Amniotic epithelial cell (primary cell): ENCODE results near the gene INVS.
A peak's percentile ranks its signal among the peaks of the same experiment; 100 is the strongest.
"Not testable (repeated sequence)": the region's sequence is repeated elsewhere in the genome, so short reads cannot be mapped to it uniquely, and the experiment has no call there.

Experiments
- DNase-seq: peaks from one replicate; pipeline ENCODE4 v3.0.0-alpha.2; 2010; ENCODE audit warnings: low read depth

The INVS gene

GRCh38 chr9:100196828-100197227 lies 97.8 kb downstream of the INVS start:
- no peak for DNase-seq

- DNase-seq: no peak
These were observed 98.5 kb downstream of the INVS start for GRCh38 chr9:100197553-100197952.

GRCh38 chr9:100202806-100203205 lies 103.8 kb downstream of the INVS start:
- DNase-seq: no peak

GRCh38 chr9:100204796-100205195 lies 105.8 kb downstream of the INVS start:
- no peak for DNase-seq

DNA sequence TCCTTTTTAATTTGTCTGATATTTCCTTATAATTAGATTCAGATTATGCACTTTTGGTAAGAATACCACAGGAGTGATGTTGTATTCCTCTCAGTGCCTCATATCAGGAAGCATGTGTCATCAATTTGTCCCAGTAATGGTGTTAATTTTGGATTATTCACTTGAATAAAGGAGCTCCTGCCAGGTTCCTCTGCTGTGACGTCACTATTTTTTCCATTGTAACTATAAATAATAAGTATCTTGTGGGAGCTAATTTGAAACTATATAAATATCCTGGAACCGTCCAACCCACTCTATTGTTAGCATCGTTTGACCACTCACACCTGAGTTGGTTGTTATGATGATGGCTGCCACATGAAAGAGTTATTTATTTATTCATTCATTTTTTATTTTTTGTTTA lies 107.9 kb downstream of the INVS start:
- no peak for DNase-seq

DNA sequence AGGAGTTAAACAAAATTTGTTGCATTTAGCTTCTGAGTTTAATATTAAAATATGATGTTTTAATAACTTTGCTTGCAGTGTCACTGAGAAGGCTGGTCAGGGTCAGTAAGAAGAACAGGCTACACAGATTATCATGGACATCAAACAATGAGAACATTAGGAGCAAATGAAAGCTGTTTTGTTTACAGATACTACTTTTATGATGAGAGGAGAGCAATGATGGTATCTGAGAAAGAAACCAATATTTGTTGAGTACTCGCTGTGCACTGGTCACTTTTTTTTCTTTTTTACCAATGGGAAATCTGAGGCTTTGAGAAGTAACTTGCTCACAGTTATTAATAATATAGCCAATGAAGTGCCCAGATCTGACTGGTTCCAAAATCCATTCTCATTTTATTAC lies 109.6 kb downstream of the INVS start:
- DNase-seq: no peak

DNA sequence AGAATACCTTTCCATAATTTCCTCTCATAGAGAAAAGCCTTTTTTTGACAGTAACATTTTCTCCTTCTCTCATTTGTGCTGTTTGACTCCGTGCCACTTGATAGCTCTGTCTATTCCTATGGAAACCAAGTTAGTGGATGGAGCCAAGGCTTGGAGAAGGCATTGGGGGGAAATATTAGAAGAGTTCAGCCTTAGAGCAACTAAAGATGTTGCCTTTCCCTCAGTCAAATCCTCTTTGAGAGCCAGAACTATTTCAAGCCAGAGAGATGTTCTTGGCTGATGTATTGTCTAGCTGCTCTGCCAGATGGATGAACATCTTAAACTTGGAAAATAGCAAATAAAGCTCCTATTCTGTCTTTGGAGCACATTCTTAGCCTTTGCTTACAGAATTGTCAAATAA lies 112.4 kb downstream of the INVS start:
- no peak for DNase-seq

- DNase-seq: peak; percentile 87
These were observed 114.9 kb downstream of the INVS start for GRCh38 chr9:100213730-100214477.

GRCh38 chr9:100216178-100216787 lies 117.2 kb downstream of the INVS start:
- peak; percentile 61 for DNase-seq

DNA sequence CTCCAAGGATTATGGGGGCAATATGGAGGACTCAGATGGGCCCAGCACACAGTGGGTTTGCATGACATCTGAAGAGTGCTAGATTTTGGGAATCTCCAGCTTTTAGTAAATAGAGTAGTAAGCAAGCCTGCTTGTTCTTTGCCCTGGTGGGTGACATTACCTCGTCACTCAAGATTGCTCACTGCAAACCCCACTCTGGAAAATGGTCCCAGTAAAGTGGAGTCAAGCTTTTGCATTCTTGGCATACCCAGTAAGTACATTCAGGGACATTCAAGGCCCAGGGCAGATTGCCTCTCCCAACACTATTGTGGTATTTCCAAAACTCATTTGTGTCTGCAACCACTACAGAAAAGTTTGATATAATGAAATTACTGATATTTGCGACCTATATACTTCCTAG lies 118.5 kb downstream of the INVS start:
- no peak for DNase-seq

DNA sequence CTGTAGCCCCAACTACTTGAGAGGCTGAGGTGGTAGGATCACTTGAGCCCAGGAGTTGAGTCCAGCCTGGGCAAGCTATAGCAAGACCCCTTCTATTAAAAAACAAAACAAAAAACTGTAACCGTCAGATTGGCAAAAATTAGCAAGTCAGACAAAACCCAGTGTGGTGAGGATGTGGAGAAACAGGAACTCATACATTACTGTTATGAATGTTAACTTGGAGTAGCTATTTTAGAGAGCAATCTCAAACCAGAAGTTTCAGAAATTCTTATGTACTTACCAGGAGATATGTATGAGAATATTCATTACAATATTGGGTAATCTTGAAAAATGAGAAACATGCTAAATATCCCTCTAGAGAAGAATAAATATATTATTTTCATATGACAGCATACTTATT lies 120.3 kb downstream of the INVS start:
- DNase-seq: peak; percentile 21

DNA sequence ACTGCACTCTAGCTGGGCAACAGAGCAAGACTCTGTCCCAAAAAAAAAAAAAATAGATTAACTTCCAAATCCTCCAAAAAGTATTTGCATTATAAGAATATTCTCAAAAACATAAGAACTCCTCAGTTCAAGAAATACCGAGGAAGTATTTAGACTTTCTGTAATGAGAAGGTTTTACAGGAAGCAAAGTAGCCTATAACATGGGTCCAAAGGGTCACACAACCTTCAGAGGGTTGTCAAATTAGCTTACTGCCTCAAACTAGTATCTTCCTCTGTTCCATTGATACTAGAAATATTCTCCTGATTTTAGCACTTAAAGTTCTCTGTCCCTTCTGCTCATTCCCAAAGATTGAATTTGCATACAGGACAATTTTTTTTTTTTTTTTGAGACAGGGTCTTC lies 121.9 kb downstream of the INVS start:
- DNase-seq: no peak

GRCh38 chr9:100221538-100221937 lies 122.5 kb downstream of the INVS start:
- no peak for DNase-seq

DNA sequence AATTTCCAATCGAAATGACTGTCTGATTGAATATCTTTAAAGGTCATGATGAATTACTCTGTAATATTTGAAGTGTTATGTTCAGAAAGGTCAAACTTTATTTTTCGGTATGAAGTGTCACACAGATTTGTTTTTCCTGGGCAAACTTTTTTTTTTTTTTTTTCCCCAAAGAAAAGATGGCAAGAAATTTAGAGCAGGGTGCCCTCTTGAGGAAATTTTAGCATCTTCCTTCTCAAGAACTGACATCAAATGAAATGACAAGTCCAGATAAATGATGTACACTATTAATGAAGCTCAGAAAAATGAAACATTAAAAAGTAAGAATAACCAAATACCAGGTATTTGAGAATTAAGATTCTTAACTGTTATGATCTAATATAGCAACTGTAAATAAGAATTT lies 123.6 kb downstream of the INVS start:
- DNase-seq: peak; percentile 37

GRCh38 chr9:100227636-100228035 lies 128.6 kb downstream of the INVS start:
- peak; percentile 31 for DNase-seq

GRCh38 chr9:100228352-100228869 lies 129.4 kb downstream of the INVS start:
- DNase-seq: peak; percentile 19

- DNase-seq: no peak
These were observed 130.1 kb downstream of the INVS start for GRCh38 chr9:100229136-100229535.

- no peak for DNase-seq
These were observed 130.5 kb downstream of the INVS start for GRCh38 chr9:100229561-100229960.

GRCh38 chr9:100236986-100237385 lies 137.9 kb downstream of the INVS start:
- not testable (repeated sequence) for DNase-seq

DNA sequence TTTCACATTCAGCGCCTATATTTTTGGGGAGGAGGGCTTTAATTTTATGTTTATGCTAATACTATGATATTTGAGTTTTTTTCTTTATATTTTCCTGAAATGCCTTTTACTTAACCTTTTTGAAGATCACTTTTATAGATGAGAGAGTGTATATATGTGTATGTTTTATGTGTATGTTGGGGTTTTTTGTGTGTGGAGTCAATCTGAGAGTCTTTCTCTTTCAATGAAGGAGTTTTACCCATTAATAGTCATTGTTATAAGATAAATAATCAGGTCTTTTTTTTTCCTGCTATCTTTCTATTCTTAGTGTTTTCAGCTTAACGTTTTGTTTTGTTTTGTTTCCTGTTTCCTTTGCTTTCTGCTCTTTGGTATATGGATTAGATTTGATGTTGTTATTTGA lies 141.5 kb downstream of the INVS start:
- no peak for DNase-seq

GRCh38 chr9:100267211-100267610 lies 168.2 kb downstream of the INVS start:
- no peak for DNase-seq

DNA sequence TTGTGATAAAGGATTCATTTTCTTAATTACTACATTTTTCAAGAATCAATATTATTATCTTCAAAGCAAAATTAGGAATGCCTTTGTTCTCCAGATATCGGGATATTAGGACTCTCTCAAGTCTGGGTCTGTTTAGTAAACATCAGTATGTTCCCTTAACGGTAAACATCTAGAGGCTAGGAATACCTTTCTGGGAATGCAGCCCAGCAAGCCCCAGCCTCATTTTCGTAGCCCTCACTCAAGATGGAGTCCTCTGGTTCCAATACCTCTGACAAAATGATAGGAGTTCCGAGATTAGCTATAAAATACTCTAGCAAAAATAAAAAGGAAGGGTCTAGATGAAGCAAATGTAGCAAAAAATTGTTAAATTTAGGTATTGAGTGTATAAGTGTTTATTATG lies 169.2 kb downstream of the INVS start:
- DNase-seq: no peak

GRCh38 chr9:100269656-100270055 lies 170.6 kb downstream of the INVS start:
- peak; percentile 9 for DNase-seq
